ENCODE results near the gene BTBD3.

BTBD3 gene

DNA sequence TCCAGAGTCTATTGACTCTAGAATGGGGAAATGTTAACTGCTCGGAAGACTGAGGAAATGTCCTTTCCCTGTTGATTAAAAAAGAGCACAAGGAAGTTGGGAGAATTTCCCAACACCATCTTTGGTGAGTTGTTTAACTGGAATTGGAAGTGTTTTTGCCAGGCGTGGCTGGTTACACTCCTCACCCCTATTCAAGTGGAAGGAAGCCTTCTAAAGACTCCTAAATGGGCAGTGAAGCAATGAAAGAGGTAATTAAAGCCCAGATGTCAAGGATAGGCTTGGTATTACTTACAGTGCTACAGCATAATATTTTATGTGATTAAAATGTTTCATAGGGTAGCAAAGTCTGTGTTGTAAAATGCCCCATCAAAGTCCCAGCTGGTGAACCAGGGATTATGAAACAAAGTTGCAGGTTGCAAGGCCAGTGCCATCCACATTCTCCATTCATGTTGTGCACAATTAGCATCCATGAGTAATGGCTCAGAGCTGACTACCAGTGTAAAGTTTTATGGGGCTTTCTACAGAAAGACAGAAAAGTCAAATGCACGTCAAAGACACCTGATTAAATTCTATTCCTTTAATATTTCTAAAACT, 52.6 kb downstream of the BTBD3 start:
- DNase-seq (ENCODE audit: low read depth) = no peak

- no peak for DNase-seq (ENCODE audit: low read depth)
Observed at GRCh38 chr20:11972478-11972877, 54.8 kb downstream of the BTBD3 start.

All from T-helper 22 cell (primary cell).